Measurements from ENCODE around the gene RHOB. TPM values are rescaled to one million over a fixed set of nuclear protein-coding genes. Genes with fewer than 3 reads are reported as not detected.

The RHOB gene
- total and polyA plus RNA-seq, 7 donors = 111 to 669 (median 194) TPM

- no peaks in the 10 kb centered on the region for H3K9me3 ChIP-seq
- no peak for TF ChIP-seq CTCF (IDR thresholded peaks at IDR 0.05)
- H3K4me1 ChIP-seq = peaks cover 27% of the 10 kb centered on the region
- H3K27me3 ChIP-seq (ENCODE audit: insufficient read depth in 3 of 3, low read length in 2 of 3) = peaks cover 0 to 10% (median 0%) of the 10 kb centered on the region in 3 donors
- no peaks in the 10 kb centered on the region for H3K36me3 ChIP-seq (ENCODE audit: insufficient read depth in 1 of 2, low read depth in 1 of 2)
- H3K27ac ChIP-seq = no peak overlapping the region
- 62 to 77% (median 68%) methylated on average over 7 to 9 of the region's 9 CpGs for WGBS, 3 donors
- intact Hi-C loops (cut with DNase I) = no loop called here
- ATAC-seq (no peak), DNase-seq (no peak)
- H3K4me3 ChIP-seq = no peak overlapping the region
Measured at GRCh38 chr2:20419752-20420151, 27.1 kb upstream of the RHOB start.

- ATAC-seq = peak in 3 of 4 donors; percentile 23 to 52 (median 27)
- WGBS, 3 donors = 29 to 39% (median 32%) methylated on average over 14 of the region's 14 CpGs
- H3K36me3 ChIP-seq (ENCODE audit: insufficient read depth in 1 of 2, low read depth in 1 of 2) = no peaks in the 10 kb centered on the region
- H3K4me3 ChIP-seq = no peak overlapping the region
- H3K4me1 ChIP-seq = peaks cover 27% of the 10 kb centered on the region
- H3K27ac ChIP-seq = peak overlapping the region; percentile 61
- H3K9me3 ChIP-seq = no peaks in the 10 kb centered on the region
- H3K27me3 ChIP-seq (ENCODE audit: insufficient read depth in 3 of 3, low read length in 2 of 3) = peaks cover 0 to 10% (median 0%) of the 10 kb centered on the region in 3 donors
- intact Hi-C loops (cut with DNase I) = no loop called here
- TF ChIP-seq CTCF (IDR thresholded peaks at IDR 0.05) = no peak
- DNase-seq = no peak
Measured at GRCh38 chr2:20421336-20421987, 25.4 kb upstream of the RHOB start.

GRCh38 chr2:20421988-20422370 lies 24.9 kb upstream of the RHOB start:
- Histone ChIP-seq H3K27ac (peak overlapping the region; percentile 61), H3K36me3 (ENCODE audit: insufficient read depth in 1 of 2, low read depth in 1 of 2) (no peaks in the 10 kb centered on the region), H3K27me3 (ENCODE audit: insufficient read depth in 3 of 3, low read length in 2 of 3) (peaks cover 0 to 10% (median 0%) of the 10 kb centered on the region in 3 donors), H3K4me3 (no peak overlapping the region), H3K9me3 (no peaks in the 10 kb centered on the region), H3K4me1 (peaks cover 27% of the 10 kb centered on the region)
- no peak for TF ChIP-seq CTCF (IDR thresholded peaks at IDR 0.05)
- WGBS, 3 donors = 5 to 8% (median 6%) methylated on average over 7 of the region's 7 CpGs
- DNase-seq (peak; percentile 92 to 93), ATAC-seq (peak; percentile 79 to 83 (median 80))
- intact Hi-C loops (cut with DNase I) = no loop called here

- H3K36me3 ChIP-seq (ENCODE audit: insufficient read depth in 1 of 2, low read depth in 1 of 2) = no peaks in the 10 kb centered on the region
- H3K4me1 ChIP-seq = peaks cover 27% of the 10 kb centered on the region
- H3K9me3 ChIP-seq = no peaks in the 10 kb centered on the region
- WGBS, 3 donors = 27 to 33% (median 29%) methylated on average over 11 of the region's 11 CpGs
- H3K27me3 ChIP-seq (ENCODE audit: insufficient read depth in 3 of 3, low read length in 2 of 3) = peaks cover 0 to 10% (median 0%) of the 10 kb centered on the region in 3 donors
- DNase-seq = no peak
- peak in 3 of 4 donors; percentile 31 to 45 (median 33) for ATAC-seq
- peak; percentile 15 for TF ChIP-seq CTCF (IDR thresholded peaks at IDR 0.05)
- peak overlapping the region; percentile 61 for H3K27ac ChIP-seq
- H3K4me3 ChIP-seq = no peak overlapping the region
- intact Hi-C loops (cut with DNase I) = no loop called here
Measured at GRCh38 chr2:20422402-20423271, 24.2 kb upstream of the RHOB start.

Measured in psoas muscle (tissue), 8 donors.